Thyroid gland (tissue), 4 donors: Measurements from ENCODE around the gene SNED1.

Experiments
- POLR2A ChIP-seq, 2 donors: fragments of 450-650 bp; IDR thresholded peaks; one replicate each; pipeline ENCODE4 v1.6.1; 2017; ENCODE audit warnings: antibody characterized with exemption in 2 of 2, mild to moderate bottlenecking in 2 of 2, moderate library complexity in 1 of 2
- TF ChIP-seq, protein P1 (sequence below), 6 experiments: fragments of 200-600 bp in 3 of 6; fragments of 450-650 bp in 3 of 6; sonication (generic) in 3 of 6; IDR thresholded peaks; one replicate each; pipeline ENCODE4 v1.5.1; 2016 to 2019; ENCODE audit warnings: antibody characterized with exemption in 6 of 6, mild to moderate bottlenecking in 2 of 6, inconsistent platforms in 1 of 6, moderate library complexity in 1 of 6

- TF ChIP-seq, protein P1, sequence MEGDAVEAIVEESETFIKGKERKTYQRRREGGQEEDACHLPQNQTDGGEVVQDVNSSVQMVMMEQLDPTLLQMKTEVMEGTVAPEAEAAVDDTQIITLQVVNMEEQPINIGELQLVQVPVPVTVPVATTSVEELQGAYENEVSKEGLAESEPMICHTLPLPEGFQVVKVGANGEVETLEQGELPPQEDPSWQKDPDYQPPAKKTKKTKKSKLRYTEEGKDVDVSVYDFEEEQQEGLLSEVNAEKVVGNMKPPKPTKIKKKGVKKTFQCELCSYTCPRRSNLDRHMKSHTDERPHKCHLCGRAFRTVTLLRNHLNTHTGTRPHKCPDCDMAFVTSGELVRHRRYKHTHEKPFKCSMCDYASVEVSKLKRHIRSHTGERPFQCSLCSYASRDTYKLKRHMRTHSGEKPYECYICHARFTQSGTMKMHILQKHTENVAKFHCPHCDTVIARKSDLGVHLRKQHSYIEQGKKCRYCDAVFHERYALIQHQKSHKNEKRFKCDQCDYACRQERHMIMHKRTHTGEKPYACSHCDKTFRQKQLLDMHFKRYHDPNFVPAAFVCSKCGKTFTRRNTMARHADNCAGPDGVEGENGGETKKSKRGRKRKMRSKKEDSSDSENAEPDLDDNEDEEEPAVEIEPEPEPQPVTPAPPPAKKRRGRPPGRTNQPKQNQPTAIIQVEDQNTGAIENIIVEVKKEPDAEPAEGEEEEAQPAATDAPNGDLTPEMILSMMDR (IDR thresholded peaks at IDR 0.05): no peak
- TF ChIP-seq POLR2A (IDR thresholded peaks at IDR 0.05): no peak
Observed at GRCh38 chr2:241133436-241133820, 135.0 kb downstream of the SNED1 start.
